GM13976 (cell line): ENCODE measurements around the gene BGN.

Experiments
- DNase-seq: peaks from one replicate; pipeline ENCODE4 v3.0.0; 2012; ENCODE audit warnings: low spot score
- CTCF ChIP-seq: IDR thresholded peaks from 2 replicates; pipeline ENCODE4 v1.5.1; 2012; ENCODE audit warnings: borderline replicate concordance, mild to moderate bottlenecking; ENCODE audit not compliant: insufficient read depth; ENCODE audit errors: extremely low read depth, missing control alignments, control extremely low read depth
- in situ Hi-C: fragments of 300-500 bp; cut with MboI; formaldehyde crosslinking; loops from one replicate; pipeline ENCODE4 v1.12.0; 2022; ENCODE audit warnings: low sequenced_read_pairs, mixed read lengths, inconsistent platforms; ENCODE audit not compliant: unreplicated experiment

Gene BGN

GRCh38 chrX:153499876-153500275 lies 5.1 kb downstream of the BGN start:
- no peak for DNase-seq
- in situ Hi-C loops, result no loop called here
- TF ChIP-seq CTCF, result no peak

GRCh38 chrX:153500676-153501280 lies 6.0 kb downstream of the BGN start:
- in situ Hi-C loops, result no loop called here
- DNase-seq, result no peak
- TF ChIP-seq CTCF, result no peak

GRCh38 chrX:153501530-153501929 lies 6.8 kb downstream of the BGN start:
- TF ChIP-seq CTCF, result no peak
- no peak for DNase-seq
- in situ Hi-C loops, result no loop called here

GRCh38 chrX:153502131-153502530 lies 7.4 kb downstream of the BGN start:
- TF ChIP-seq CTCF, result no peak
- in situ Hi-C loops, result no loop called here
- DNase-seq, result no peak

GRCh38 chrX:153502796-153503195 lies 8.0 kb downstream of the BGN start:
- no peak for TF ChIP-seq CTCF
- DNase-seq, result no peak
- in situ Hi-C loops, result no loop called here

GRCh38 chrX:153504445-153505016 lies 9.8 kb downstream of the BGN start:
- TF ChIP-seq CTCF, result no peak
- no peak for DNase-seq
- in situ Hi-C loops, result no loop called here
